GM19452 (cell line): Measurements from ENCODE around the gene STIM1.

Experiments
- ATAC-seq: cut with Tn5 transposase; IDR thresholded peaks from one replicate; pipeline ENCODE4 v1.9.1; 2021; ENCODE audit not compliant: unreplicated experiment

STIM1 gene

DNA sequence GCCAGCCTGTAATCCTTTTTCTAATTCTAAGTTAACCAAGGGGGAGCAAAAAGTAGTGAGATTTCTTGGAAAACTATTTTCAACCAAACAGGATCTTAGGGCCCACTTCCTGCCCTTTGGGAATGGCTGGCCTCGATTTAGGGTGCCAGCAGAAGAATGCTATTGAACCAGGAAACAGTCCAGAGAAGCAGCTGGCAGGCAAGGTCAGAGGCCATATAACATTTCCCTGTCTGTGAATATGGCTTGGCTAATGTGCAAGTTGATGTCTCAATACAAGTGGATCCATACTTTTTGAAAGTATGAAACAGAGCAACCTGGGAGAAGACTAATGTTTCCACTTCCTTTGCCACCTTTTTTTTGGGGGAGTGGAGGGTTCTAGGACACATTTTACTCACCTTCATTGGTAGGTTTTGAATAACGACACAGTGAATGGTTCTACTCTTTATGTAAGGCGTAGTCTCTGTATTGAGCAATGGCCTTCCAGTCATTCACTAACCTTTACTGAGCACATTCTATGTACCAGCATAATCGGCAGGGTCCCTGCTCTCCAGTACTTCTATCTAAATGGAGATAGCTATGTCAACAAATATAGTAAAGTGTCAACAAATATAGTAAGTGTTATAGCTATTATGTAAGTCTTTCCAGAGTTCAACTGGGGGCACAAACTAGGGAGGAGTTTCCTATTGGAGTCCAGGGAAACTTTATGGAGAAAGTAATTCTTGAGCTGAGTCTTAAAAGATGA is 204.9 kb downstream of the STIM1 start:
- ATAC-seq = no peak

- no peak for ATAC-seq
Observed at GRCh38 chr11:4061700-4062099, 206.2 kb downstream of the STIM1 start.

DNA sequence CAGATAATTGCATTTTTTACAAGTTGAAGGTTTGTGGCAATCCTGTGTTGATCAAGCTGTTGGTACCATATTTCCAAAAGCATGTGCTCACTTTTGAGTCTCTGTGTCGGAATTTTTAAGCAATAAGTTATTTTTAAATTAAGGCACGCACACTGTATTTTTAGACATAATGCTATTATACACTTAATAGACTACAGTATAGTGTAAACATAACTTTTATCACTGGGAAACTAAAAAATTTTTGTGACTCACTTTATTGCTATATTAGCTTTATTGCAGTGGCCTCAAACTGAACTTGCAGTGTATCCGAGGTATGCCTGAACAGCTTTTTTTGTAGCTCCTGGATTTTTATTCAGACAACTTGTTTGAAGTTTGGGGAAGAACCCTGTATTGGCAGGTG is 207.9 kb downstream of the STIM1 start:
- ATAC-seq = no peak

DNA sequence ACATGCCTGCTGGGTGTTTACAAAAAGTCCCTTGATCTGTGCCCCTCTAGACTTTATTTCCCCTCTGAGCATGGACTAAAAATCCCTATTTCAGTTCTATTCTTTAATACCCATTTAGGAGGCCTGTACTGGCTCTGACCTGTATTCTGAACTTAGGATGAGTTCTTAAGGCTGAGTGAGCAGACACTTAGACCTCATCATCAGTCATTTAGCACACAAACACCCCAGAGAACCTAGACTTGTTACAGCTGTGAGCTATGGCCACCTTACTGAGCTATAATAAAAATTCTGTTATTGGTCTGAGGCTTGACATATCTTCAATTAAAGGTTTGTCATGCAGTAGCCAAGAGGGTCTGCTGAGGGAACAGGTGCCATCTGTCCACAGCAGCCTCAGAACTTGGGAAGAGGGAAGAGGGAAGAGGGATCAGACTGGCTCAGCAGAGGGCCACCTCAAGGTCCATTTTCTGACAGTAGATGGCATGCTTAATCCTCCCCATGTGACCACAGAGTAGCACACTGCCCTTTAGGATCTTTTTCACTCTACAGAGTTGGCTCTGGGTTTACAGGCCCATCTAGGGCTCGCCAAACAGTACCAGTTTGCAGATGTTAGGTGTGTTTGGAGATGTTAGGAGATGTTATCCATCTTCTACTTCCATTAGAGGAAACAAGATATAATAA is 209.0 kb downstream of the STIM1 start:
- no peak for ATAC-seq

DNA sequence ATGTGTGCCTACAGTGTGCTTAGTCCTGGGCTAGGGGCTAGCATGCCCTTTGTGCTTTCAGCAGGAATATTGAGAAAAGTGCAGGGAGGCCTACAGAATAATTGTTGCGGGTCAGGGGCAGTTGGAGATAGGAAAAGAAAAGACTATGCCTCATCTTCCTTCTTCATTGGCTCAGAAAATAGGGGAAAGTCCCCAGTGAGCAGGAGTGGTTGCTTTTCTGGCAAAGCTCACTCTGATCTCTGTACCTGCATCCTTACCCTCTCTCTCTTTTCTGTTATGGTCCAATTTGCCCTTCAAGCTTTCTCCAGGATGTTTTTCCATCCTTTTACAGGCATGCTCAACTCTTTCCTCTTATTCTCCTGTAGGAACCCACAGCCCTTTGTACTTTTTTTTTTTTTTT is 209.6 kb downstream of the STIM1 start:
- no peak for ATAC-seq

- ATAC-seq = no peak
Observed at GRCh38 chr11:4065601-4066377, 210.3 kb downstream of the STIM1 start.

- no peak for ATAC-seq
Observed at GRCh38 chr11:4066910-4067309, 211.4 kb downstream of the STIM1 start.

DNA sequence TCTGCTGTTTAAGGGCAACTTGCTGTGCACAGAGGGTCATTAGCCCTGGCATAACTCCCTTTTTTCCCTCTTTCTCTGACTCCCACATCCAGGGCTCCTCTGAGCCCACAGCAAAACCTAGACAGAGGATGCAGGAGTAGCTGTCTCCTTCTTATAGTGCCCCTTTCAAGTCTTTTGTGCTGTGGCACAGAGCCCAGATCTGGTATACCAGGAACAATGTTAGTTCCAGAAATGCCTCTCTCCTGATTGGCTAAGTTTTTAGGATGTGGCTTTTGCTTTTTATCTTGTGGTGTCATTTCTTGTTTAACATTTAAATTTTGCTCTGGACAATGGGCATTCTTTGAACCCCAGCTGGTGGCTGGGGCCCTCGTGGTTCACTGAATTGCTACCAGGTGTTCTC is 213.5 kb downstream of the STIM1 start:
- no peak for ATAC-seq

DNA sequence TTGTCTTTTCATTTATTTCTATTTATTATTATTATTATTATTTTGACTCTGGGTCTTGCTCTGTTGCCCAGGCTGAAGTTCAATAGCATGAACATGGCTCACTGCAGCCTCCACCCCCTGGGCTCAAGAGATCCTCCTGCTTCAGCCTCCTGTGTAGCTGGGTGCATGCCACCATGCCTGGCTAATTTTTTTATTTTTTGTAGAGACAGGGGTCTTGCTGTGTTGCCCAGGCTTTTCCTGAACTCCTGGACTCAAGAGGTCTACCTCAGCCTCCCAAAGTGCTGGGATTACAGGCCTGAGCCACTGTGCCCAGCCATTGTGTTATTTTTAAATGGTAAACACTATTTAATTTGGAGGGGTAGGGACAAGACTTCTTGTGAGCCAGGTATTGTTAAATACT is 215.9 kb downstream of the STIM1 start:
- no peak for ATAC-seq

GRCh38 chr11:4071914-4072313 is 216.4 kb downstream of the STIM1 start:
- no peak for ATAC-seq

DNA sequence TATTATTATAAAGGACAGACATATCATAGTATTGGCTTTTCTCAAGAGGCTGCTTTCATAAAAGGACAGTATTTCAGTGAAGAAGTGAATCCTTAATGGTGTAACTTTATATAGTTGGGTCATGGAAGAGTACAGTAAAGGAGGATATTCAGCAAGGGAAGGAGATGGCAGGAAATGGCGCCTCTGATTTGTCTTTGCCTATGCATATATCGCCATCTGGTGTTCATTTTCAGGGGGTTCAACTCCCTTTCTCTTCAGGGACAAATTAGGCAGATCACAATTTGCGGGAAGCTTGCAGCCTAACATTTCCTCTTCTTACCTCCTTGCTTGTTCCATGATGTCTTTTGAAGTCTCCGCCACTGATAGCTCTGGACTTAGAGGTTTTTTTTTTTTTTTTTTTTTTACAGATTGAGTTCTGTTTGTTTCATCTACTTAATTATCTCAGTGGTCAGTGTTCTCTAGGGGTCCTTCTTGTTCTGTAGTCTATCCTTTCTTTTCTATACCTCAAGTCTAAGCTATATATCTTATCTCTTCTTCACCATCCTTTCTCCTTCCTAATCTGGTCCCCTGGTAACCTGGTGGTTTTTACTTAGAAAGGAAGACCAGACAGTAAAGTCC is 217.3 kb downstream of the STIM1 start:
- ATAC-seq = no peak

GRCh38 chr11:4074266-4074665 is 218.8 kb downstream of the STIM1 start:
- ATAC-seq = no peak

DNA sequence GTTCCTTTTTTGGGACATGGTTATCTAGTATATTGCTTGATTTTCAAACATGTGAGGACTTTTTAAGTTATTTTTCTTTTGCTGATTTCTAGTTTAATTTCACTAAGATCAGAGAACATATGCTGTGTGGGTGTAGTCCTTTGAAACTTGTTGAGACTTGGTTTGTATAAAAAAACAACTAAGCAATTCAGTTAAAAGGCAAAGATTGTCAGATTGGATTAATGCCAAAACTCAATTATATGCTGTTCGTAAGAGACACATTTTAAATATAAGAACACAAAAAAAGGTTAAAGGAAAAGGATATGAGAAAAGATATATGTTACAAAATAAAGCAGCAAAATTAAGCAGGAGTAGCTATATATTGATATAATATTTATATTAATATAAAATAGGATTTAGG is 221.3 kb downstream of the STIM1 start:
- ATAC-seq = no peak

GRCh38 chr11:4083198-4083597 is 227.7 kb downstream of the STIM1 start:
- no peak for ATAC-seq

- no peak for ATAC-seq
Observed at GRCh38 chr11:4084406-4085125, 229.1 kb downstream of the STIM1 start.

GRCh38 chr11:4085575-4085974 is 230.1 kb downstream of the STIM1 start:
- ATAC-seq = no peak

GRCh38 chr11:4086575-4087353 is 231.3 kb downstream of the STIM1 start:
- no peak for ATAC-seq

DNA sequence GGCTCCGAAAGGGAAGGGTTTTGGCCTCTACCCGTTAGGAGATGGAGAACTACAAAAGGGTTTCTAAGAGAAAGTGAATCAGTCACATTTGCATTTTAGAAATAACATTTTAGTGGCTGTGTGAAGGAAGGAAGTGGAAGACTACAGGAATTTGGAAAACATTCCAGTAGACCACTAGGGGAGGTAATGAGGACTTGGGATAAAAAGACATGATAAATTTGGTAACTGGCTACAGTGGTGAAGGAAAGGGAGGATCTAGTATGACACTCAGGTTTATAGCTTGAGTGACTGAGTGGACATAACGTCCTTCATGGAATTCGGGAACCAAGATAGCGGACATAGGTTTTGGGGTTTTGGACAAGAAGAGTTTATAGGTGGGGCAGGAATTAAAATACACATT is 232.1 kb downstream of the STIM1 start:
- ATAC-seq = no peak

GRCh38 chr11:4090258-4090657 is 234.8 kb downstream of the STIM1 start:
- no peak for ATAC-seq

- no peak for ATAC-seq
Observed at GRCh38 chr11:4092026-4092425, 236.6 kb downstream of the STIM1 start.
